ENCODE data around the gene LAMC3.

Gene LAMC3

DNA sequence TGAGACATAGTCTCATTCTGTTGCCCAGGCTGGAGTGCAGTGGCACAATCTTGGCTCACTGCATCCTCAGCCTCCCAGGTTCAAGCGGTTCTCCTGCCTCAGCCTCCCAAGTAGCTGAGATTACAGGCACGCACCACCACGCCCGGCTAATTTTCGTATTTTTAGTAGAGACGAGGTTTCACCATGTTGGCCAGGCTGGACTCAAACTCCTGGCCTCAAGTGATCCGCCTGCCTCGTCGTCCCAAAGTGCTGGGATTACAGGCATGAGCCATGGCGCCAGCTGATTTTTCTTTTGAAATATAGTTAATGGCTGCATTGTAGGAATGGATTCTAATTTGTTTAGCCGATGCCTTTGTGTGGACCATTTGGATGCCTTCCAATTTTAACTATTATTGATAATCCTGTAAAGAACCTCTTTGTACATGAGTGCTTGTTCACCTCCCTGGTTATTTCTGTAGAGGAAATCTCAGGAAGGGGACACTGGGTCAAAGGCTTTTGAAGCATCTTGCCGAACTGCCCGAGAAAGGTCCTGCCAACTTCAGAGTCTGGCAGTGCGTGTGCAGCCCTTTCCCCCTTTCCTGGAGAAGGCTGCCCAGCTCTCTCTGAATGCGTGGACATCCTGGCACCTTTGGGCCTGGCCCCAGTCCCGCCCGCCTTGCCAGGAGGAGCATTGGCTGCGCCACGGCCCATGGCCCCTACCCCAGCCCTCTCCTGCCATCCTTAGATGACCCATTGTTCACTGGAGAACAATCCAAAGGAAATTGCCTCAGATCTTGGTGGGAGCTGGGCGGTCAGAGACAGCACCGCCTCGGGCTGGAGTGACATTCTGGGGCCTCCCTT, 107.5 kb downstream of the LAMC3 start:
- no peak for DNase-seq (ENCODE audit: extremely low read depth, low read depth)
- TF ChIP-seq, protein P1, sequence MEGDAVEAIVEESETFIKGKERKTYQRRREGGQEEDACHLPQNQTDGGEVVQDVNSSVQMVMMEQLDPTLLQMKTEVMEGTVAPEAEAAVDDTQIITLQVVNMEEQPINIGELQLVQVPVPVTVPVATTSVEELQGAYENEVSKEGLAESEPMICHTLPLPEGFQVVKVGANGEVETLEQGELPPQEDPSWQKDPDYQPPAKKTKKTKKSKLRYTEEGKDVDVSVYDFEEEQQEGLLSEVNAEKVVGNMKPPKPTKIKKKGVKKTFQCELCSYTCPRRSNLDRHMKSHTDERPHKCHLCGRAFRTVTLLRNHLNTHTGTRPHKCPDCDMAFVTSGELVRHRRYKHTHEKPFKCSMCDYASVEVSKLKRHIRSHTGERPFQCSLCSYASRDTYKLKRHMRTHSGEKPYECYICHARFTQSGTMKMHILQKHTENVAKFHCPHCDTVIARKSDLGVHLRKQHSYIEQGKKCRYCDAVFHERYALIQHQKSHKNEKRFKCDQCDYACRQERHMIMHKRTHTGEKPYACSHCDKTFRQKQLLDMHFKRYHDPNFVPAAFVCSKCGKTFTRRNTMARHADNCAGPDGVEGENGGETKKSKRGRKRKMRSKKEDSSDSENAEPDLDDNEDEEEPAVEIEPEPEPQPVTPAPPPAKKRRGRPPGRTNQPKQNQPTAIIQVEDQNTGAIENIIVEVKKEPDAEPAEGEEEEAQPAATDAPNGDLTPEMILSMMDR (IDR thresholded peaks at IDR 0.05; ENCODE audit: low read depth, low read length, missing control alignments) = no peak
- H3K4me3 ChIP-seq (replicated peaks; ENCODE audit: low read depth, low read length) = no peak overlapping the region

DNA sequence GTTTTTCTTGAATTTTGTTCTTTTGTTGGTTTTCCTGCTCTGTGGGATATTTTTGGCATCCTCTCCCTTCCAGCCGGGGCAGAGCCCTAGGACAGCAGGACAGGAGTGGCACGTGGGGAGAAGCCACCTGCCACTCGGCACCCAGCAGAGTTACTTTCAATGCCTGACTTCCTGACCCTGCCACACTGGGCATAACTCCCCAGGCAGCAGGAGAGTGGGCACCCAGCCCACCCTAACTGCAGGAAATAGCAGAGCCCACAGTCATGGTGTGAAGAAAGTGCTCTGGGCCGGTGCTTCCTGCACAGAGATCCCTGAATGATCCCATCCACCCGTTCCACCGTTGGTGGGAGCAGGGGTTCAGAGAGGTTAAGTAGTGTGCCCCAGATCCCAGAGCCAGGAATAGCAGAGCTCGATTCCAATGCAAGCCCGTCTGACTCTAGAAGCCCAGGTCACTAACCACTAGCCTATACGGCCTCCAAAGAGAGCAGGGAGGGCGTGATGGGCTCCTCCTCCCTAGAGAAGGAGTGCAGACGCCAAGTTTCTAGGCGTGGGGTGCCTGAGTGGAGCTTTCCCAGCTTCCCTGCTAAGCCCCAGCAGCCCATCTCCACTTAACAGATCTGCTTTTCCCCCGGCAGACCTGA, 108.3 kb downstream of the LAMC3 start:
- TF ChIP-seq, protein P1 (IDR thresholded peaks at IDR 0.05; ENCODE audit: low read depth, low read length, missing control alignments) = no peak
- no peak overlapping the region for H3K4me3 ChIP-seq (replicated peaks; ENCODE audit: low read depth, low read length)
- no peak for DNase-seq (ENCODE audit: extremely low read depth, low read depth)

DNA sequence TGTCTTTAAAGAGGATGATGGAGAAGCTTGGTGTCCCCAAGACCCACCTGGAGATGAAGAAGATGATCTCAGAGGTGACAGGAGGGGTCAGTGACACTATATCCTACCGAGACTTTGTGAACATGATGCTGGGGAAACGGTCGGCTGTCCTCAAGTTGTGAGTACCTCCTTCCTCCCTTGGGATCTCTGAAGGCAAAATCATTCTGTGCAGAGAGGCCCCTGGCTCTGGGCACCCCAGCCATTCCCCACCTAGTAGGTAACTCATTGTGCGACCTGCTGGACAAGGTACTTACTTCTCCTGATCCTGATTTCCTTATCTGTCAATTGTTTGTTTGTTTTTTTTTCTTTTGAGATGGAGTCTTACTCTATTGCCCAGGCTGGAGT, 108.8 kb downstream of the LAMC3 start:
- DNase-seq (ENCODE audit: extremely low read depth, low read depth) = no peak

DNA sequence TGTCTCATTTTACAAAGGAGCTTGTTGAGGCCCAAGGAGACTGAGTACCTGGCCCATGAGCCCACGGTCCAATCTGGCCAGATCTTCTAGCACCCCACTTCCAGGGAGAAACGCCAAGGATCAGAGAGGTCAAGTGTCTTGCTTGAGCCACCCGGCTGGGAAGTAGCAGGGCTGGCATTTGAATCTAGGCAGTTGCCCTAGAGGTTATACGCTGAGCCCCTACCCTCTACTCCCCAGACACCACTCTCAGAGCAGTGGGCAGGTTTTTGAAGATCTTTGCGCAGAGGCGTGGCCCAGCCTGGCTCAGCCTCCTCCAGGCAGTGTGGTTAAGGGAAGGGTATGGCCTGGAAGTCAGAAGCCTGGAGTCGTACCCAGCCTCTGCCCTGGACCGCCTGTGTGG, 110.6 kb downstream of the LAMC3 start:
- no peak overlapping the region for H3K4me3 ChIP-seq (replicated peaks; ENCODE audit: low read depth, low read length)
- TF ChIP-seq, protein P1 (IDR thresholded peaks at IDR 0.05; ENCODE audit: low read depth, low read length, missing control alignments) = no peak
- no peak for DNase-seq (ENCODE audit: extremely low read depth, low read depth)

More for the DNA sequence above, 108.8 kb downstream of the LAMC3 start:
- TF ChIP-seq, protein P1 (IDR thresholded peaks at IDR 0.05; ENCODE audit: low read depth, low read length, missing control alignments) = no peak
- no peak overlapping the region for H3K4me3 ChIP-seq (replicated peaks; ENCODE audit: low read depth, low read length)

DNA sequence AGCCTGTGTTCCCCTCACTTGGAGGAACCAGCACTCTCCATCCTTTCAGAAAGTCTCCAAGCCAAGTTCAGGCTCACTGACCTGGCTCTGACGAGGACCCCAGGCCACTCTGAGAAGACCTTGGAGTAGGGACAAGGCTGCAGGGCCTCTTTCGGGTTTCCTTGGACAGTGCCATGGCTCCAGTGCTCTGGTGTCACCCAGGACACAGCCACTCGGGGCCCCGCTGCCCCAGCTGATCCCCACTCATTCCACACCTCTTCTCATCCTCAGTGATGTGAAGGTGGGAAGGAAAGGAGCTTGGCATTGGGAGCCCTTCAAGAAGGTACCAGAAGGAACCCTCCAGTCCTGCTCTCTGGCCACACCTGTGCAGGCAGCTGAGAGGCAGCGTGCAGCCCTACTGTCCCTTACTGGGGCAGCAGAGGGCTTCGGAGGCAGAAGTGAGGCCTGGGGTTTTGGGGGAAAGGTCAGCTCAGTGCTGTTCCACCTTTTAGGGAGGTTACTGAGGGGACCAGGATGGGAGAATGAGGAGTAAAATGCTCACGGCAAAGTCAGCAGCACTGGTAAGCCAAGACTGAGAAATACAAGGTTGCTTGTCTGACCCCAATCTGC, 111.8 kb downstream of the LAMC3 start:
- H3K4me3 ChIP-seq (replicated peaks; ENCODE audit: low read depth, low read length) = no peak overlapping the region
- no peak for DNase-seq (ENCODE audit: extremely low read depth, low read depth)
- TF ChIP-seq, protein P1 (IDR thresholded peaks at IDR 0.05; ENCODE audit: low read depth, low read length, missing control alignments) = no peak

DNA sequence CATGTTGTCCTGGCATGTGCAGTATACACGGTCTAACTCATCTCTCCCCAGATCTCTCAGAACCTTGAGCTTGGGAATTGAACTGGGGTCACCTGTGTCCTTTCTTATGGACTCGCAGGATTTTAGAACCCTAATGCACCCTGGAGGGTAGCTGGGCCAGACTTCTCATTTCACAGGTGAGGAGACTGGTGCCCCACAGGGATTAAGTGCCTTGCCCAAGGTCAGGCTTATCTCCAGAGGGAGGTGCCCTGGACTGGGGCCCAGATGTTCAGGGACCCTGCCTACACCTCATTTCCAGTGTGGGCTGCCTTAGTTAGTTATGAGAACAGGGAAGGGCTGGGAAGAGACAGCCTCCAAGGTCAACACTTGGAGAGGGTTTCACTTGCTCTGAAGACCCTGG, 112.4 kb downstream of the LAMC3 start:
- no peak overlapping the region for H3K4me3 ChIP-seq (replicated peaks; ENCODE audit: low read depth, low read length)
- no peak for DNase-seq (ENCODE audit: extremely low read depth, low read depth)
- TF ChIP-seq, protein P1 (IDR thresholded peaks at IDR 0.05; ENCODE audit: low read depth, low read length, missing control alignments) = no peak

All from HFF-Myc (cell line).